Right kidney (tissue), 1 donor: ENCODE measurements around the gene UST.
"Not testable (repeated sequence)": the region's sequence is repeated elsewhere in the genome, so short reads cannot be mapped to it uniquely, and the experiment has no call there.

ENCODE experiments used
- DNase-seq: peaks from one replicate; pipeline ENCODE4 v3.0.0-alpha.2; 2016

Gene UST

DNA sequence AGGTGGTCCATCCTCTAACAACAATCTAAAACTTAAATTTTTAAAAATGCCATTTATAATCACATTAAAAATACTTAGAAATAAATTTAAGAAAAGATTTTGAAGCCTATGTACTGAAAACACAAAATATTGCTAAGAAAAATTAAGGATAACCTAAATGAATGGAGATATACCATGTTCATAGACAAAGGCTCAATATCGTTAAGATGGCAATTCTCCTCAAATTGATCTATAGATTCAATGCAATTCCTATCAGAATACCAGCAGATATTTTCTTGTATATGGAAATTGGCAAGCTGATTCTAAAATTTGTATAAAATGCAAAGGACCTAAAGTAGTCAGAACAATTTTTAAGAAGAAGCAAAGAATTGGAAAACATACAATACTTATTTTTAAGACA is 19.7 kb upstream of the UST start:
- DNase-seq, result no peak

DNA sequence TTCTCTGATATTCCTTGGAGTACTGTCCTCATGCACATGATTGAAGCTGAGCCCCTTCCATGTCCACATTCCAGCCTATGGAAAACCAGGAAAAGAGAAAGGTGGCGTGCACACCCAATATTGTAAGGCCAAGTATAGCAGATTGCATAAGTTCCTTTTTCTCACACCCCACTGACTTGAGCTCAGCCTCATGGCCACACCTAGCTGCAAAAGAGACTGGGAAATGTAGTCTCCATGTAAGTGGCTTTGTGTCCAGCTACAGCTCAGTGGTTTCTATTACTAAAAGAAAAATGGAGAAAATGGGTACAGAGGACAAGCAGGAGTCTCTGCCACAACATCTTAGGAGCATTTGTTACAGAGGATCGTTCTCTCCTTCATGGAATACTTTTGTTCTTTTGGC is 10.8 kb upstream of the UST start:
- DNase-seq, result no peak

GRCh38 chr6:148736774-148737412 is 9.9 kb upstream of the UST start:
- no peak for DNase-seq

GRCh38 chr6:148737806-148738205 is 9.0 kb upstream of the UST start:
- no peak for DNase-seq

- DNase-seq, result no peak
Observed at GRCh38 chr6:148738946-148739821, 7.6 kb upstream of the UST start.

- DNase-seq, result no peak
Observed at GRCh38 chr6:148739822-148740128, 7.1 kb upstream of the UST start.

GRCh38 chr6:148743476-148743875 is 3.4 kb upstream of the UST start:
- DNase-seq, result no peak

DNA sequence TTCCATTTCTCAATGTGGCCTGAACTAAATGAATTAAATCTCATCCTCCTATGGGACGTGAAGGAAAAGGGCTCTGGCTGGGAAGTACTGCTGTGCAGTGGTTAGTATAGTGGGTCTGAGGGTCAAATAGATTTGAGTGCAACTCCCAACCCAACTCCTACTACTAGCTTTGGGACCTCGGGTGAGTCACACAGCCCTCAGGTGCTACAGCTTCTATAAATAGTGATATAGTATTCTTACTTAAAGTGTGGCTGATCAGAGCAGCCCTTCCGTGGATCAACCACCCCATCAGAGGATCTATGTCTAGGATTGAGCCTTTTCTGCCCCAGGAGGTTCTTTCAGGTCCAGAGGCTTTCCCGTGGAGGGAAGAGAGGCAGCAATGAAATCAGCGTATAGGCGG is 904 bp upstream of the UST start:
- no peak for DNase-seq

GRCh38 chr6:148747145-148747470 is 278 bp downstream of the UST start:
- no peak for DNase-seq

GRCh38 chr6:148747471-148748165 is 788 bp downstream of the UST start:
- peak; percentile 91 for DNase-seq

- DNase-seq, result no peak
Observed at GRCh38 chr6:148749674-148750073, 2.8 kb downstream of the UST start.

DNA sequence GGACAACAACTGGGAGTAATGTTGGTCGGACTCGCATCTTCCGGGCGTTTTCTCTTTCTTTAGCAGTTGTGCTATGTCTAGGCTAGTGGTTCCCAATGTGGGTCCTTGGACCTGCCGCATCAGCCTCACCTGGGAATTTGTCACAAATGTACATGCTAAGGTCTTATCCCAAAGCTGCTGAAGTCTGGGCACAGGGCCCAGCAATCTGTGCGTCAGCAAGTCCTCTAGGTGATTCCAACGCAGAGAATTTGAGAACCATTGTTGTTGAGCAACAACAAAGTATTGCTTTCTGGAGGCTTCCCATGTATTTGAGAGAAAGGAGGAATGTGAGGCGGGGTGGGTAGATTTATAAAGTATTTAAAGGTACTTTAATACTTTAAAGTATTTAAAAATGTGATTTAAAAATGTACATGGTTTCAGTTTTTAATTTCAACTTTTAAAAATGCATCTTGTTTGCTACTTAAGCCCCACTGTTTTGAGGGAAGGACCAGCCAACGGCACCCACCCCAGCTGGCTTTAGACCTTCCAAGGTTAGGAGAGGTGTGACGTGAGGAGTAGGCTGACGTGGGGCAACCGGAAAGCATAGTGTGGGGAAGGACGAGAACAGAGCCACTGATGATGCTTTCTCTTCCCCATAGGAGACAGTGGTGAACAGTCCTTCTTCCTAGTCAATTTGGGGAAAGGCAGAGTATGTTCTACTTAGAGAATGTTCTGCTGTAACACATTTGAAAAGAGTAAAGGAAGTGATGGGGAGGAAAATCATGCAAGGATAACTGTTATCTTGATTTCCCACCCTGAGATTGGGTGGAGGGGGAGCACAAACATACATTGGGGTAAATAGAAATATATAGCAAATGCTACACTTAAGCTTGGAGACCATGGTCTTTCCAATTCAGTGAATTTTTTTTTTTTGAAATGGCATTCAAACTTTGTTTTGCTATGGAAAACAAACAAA is 4.3 kb downstream of the UST start:
- DNase-seq, result no peak

GRCh38 chr6:148751793-148752170 is 5.0 kb downstream of the UST start:
- DNase-seq, result no peak

- not testable (repeated sequence) for DNase-seq
Observed at GRCh38 chr6:148755379-148755778, 8.5 kb downstream of the UST start.

DNA sequence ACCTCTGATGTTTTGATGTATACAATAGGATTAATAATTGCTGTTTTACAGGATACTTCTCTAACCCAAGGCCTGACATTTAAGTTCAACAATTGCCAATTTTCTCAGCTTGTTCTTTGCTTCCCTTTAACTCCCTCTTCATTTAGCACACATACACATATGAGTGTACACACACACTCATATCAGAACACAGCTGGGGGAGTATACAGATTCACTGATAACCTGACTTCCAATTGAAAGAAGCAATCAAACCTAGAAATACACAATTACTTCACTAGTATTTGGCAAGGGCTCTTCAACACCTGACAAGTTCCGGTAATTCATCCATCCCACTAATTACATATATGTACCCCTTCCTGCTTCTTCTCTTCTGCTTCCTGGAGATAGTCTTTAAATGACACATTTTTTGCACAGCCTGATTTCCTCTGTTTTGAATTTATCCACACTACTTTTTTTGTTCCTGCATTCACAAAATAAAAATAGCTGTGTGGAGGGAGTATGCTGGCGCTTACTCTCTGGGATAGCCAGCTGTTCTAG is 11.2 kb downstream of the UST start:
- DNase-seq, result no peak

DNA sequence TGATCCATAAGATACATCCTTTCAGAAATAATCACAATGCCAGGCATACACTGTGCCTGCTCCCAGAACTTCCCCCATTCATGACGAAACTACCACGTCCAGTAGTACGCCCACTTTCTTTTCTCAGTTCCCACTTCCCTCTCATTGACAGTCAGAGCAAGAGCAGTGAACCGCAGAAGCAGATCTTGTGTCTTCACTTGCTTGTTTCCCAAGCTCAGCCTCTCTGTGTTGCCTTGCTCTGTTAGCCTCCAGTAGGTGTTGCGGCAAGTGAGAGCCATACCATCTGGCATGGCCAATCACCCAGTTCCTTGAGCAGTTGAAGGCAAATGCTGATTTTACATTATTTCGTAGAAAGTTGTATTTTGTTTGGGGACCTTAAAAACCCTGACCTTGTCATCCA is 11.7 kb downstream of the UST start:
- DNase-seq, result no peak

GRCh38 chr6:148760258-148760534 is 13.4 kb downstream of the UST start:
- no peak for DNase-seq

- DNase-seq, result peak; percentile 47
Observed at GRCh38 chr6:148760568-148761526, 14.0 kb downstream of the UST start.

DNA sequence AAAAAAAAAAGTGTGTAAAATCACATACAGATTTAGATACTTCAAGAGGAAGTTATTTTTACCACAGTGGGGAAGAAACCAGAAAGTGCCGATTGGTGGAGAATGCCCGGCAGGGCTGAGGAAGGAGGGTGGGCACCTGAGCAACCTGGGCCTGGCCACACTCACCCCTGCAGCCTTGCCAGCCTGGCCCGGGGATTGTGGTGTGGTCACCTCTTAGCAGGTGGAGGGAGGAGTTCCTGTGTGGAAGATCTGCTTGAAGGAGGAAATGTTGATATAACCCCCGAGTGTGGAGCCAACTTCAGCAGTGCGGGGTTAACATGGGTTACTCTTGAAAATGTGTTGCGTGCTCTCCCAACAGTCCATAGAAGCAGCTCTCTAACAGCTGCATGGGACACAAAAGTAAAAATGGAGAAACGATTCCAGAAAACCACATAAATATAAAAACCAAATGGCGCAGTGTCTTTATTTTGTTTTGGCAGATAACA is 14.7 kb downstream of the UST start:
- DNase-seq, result no peak

- DNase-seq, result no peak
Observed at GRCh38 chr6:148762231-148762630, 15.4 kb downstream of the UST start.
